ENCODE measurements around the gene EIF2AK2. TPM values are rescaled to one million over a fixed set of nuclear protein-coding genes. Genes with fewer than 3 reads are reported as not detected.

The EIF2AK2 gene
- total RNA-seq, 2 donors from 2014 or later: 27.0 to 40.3 TPM

GRCh38 chr2:37109523-37109922, 47.3 kb downstream of the EIF2AK2 start:
- no peaks in the 10 kb centered on the region for H3K4me1 Mint-ChIP-seq
- H3K9me3 ChIP-seq (ENCODE audit: control insufficient read depth, low read length, poor library complexity, severe bottlenecking): no peaks in the 10 kb centered on the region
- DNase-seq (no peak), ATAC-seq (no peak)
- H3K36me3 Mint-ChIP-seq (ENCODE audit: low read depth): peaks cover 9% of the 10 kb centered on the region
- H3K4me3 Mint-ChIP-seq: no peak overlapping the region
- H3K27ac Mint-ChIP-seq: no peak overlapping the region
- H3K27me3 Mint-ChIP-seq: no peaks in the 10 kb centered on the region

DNA sequence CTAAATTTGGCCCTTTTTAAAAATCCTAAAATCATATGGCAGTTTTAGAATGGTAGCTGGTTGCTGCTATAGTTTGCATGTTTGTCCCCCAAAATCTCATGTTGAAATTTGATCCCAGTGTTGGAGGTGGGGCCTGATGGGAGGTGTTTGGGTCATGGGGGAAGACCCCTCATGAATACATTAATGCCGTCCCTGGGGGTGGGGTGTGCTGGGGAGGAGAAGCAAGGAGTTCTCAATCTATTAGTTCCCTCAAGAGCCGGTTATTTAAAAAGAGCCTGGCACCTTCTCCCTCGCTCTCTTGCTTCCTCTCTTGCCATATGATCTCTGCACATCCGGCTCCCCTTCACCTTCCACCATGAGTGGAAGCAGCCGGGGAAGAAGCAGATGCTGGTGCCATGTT, 51.6 kb downstream of the EIF2AK2 start:
- Mint-ChIP-seq H3K4me1 (no peaks in the 10 kb centered on the region), H3K36me3 (ENCODE audit: low read depth) (peaks cover 16% of the 10 kb centered on the region), H3K4me3 (no peak overlapping the region), H3K27me3 (no peaks in the 10 kb centered on the region), H3K27ac (peak overlapping the region; percentile 57)
- H3K9me3 ChIP-seq (ENCODE audit: control insufficient read depth, low read length, poor library complexity, severe bottlenecking): no peaks in the 10 kb centered on the region
- no peak for DNase-seq
- ATAC-seq: no peak

DNA sequence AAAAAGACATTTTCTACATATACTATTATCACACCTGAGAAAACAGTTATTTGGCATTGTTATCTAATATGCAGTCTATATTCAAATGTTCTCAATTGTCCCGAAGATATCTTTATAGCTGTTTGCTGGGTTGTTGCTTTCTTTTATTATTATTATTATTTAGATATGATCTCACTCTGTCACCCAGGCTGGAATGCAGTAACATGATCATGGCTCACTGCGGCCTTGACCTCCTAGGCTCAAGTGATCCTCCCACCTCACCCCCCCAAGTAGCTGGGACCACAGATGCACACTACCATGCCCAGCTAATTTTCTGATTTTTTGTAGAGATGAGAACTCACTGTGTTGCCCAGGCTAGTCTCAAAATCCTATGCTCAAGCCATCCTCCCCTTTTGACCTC, 52.6 kb downstream of the EIF2AK2 start:
- Mint-ChIP-seq H3K4me3 (no peak overlapping the region), H3K27me3 (no peaks in the 10 kb centered on the region), H3K4me1 (no peaks in the 10 kb centered on the region), H3K27ac (no peak overlapping the region), H3K36me3 (ENCODE audit: low read depth) (peaks cover 16% of the 10 kb centered on the region)
- no peaks in the 10 kb centered on the region for H3K9me3 ChIP-seq (ENCODE audit: control insufficient read depth, low read length, poor library complexity, severe bottlenecking)
- DNase-seq (no peak), ATAC-seq (no peak)

DNA sequence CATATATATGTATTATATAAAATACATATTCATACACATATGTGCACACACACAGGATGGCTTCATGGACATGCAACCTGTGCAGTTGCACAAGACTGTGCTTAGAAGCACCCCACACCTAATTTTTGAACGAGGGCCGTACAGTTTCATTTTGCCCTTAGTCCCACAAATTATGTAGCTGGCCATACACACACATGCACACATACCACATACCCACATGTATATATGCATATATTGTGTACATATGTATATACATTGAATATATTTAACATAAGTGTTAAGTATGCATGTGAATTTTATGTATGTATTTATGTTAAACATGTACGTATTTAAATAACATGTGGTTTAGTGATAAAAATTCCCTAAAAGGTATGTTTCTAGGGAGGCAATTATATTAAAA, 54.2 kb downstream of the EIF2AK2 start:
- no peaks in the 10 kb centered on the region for H3K4me1 Mint-ChIP-seq

DNA sequence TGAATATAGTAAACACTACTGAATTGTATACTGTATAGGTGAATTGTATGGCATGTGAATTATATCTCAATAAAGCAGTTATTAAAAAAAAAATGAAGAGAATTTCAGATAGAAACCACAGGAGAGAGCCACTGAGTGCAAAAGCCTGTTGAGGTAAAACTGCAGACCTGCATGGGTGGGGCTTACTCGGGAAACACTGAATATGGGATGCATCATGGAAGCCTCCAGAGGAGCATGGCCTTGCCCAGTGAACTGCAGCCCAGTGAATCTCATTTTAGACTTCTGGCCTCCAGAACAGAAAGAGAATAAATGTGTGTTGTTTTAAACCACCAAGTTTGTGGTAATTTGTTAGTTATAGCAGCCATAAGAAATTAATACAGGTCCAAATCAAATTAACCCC, 56.7 kb downstream of the EIF2AK2 start:
- no peaks in the 10 kb centered on the region for H3K27me3 Mint-ChIP-seq
- H3K4me1 Mint-ChIP-seq: no peaks in the 10 kb centered on the region
- no peak overlapping the region for H3K27ac Mint-ChIP-seq
- H3K36me3 Mint-ChIP-seq (ENCODE audit: low read depth): peaks cover 12% of the 10 kb centered on the region
- DNase-seq: no peak
- ATAC-seq: no peak
- H3K4me3 Mint-ChIP-seq: no peak overlapping the region
- H3K9me3 ChIP-seq (ENCODE audit: control insufficient read depth, low read length, poor library complexity, severe bottlenecking): no peaks in the 10 kb centered on the region

More for the DNA sequence above, 54.2 kb downstream of the EIF2AK2 start:
- no peak for DNase-seq
- ATAC-seq: no peak
- H3K9me3 ChIP-seq (ENCODE audit: control insufficient read depth, low read length, poor library complexity, severe bottlenecking): no peaks in the 10 kb centered on the region
- no peak overlapping the region for H3K4me3 Mint-ChIP-seq
- H3K36me3 Mint-ChIP-seq (ENCODE audit: low read depth): peaks cover 13% of the 10 kb centered on the region
- no peak overlapping the region for H3K27ac Mint-ChIP-seq
- H3K27me3 Mint-ChIP-seq: no peaks in the 10 kb centered on the region

DNA sequence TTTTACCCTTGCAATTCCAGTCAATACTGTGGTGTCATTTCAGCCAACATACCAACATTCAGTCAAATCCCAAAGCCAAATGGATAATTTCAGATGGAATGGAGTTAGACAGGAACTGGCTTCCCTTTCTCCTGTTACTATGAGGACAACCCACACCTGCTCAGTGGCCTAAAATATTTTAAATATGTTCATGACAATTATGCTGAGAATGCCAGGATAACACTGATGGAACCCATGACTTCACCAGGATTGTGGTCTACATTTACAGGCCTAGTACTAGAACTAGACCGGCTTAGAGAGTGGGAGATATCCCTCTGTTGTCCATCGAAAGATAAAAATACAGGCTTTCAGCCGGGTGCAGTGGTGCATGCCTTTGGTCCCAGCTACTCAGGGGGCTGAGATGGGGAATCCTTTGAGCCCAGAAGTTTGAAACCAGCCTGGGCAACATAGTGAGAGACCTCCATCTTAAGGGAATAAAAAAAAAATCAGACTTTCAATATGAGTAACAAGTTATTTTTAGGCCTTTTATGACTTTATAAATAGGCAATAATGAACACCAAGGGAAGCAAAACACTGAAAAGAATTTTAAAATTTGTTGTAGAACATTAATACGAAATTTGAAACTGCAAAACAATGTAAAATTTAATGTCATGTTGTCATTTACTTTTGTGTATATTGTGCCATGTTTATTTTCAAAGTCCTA, 58.2 kb downstream of the EIF2AK2 start:
- H3K4me1 Mint-ChIP-seq: no peaks in the 10 kb centered on the region
- peaks cover 12% of the 10 kb centered on the region for H3K36me3 Mint-ChIP-seq (ENCODE audit: low read depth)
- H3K9me3 ChIP-seq (ENCODE audit: control insufficient read depth, low read length, poor library complexity, severe bottlenecking): no peaks in the 10 kb centered on the region
- DNase-seq (no peak), ATAC-seq (no peak)
- H3K4me3 Mint-ChIP-seq: no peak overlapping the region
- H3K27me3 Mint-ChIP-seq: no peaks in the 10 kb centered on the region
- H3K27ac Mint-ChIP-seq: no peak overlapping the region

DNA sequence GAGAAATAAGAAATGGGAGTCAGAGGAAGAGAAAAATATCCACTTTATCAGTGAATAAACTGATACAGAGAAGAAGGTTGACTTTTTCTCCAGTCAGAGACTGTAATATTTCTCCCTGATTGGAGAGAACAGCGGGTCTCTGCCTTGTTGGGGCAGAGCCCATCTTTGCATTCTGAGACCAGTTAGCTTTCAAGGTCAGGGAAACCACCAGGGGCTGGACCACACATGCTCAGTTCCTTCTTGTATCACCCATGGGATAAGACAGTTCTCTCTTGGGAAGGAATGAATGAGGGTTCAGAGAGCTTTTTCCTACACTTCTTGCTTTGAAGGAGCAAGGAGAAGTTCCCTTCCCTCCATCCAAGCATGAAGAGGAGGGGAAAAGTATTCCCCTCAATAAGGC, 60.2 kb downstream of the EIF2AK2 start:
- Mint-ChIP-seq H3K36me3 (ENCODE audit: low read depth) (peaks cover 12% of the 10 kb centered on the region), H3K27ac (peak overlapping the region; percentile 16), H3K27me3 (no peaks in the 10 kb centered on the region), H3K4me3 (no peak overlapping the region), H3K4me1 (peaks cover 2% of the 10 kb centered on the region)
- DNase-seq (no peak), ATAC-seq (no peak)
- no peaks in the 10 kb centered on the region for H3K9me3 ChIP-seq (ENCODE audit: control insufficient read depth, low read length, poor library complexity, severe bottlenecking)

DNA sequence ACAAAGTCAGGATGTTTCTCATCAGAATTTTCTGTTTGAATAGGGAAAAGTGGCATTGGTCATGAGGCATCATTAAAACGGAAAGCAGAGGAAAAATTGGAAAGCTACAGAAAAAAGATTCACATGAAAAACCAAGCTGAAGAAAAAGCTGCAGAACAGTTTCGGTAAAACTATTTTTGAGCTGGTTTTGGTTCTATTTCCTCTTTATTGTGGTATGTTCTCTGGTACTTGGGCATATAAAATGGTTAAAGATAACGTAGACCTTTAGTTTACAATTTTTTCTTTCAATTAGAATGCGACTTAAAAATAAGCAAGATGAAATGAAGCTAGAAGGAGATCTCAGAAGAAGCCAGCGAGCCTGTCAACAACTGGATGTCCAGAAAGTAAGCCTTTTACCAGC, 64.9 kb downstream of the EIF2AK2 start:
- H3K9me3 ChIP-seq (ENCODE audit: control insufficient read depth, low read length, poor library complexity, severe bottlenecking): no peaks in the 10 kb centered on the region
- H3K27me3 Mint-ChIP-seq: no peaks in the 10 kb centered on the region
- H3K36me3 Mint-ChIP-seq (ENCODE audit: low read depth): peaks cover 10% of the 10 kb centered on the region
- no peak for ATAC-seq
- no peak overlapping the region for H3K4me3 Mint-ChIP-seq
- peaks cover 11% of the 10 kb centered on the region for H3K4me1 Mint-ChIP-seq
- no peak overlapping the region for H3K27ac Mint-ChIP-seq
- DNase-seq: no peak

DNA sequence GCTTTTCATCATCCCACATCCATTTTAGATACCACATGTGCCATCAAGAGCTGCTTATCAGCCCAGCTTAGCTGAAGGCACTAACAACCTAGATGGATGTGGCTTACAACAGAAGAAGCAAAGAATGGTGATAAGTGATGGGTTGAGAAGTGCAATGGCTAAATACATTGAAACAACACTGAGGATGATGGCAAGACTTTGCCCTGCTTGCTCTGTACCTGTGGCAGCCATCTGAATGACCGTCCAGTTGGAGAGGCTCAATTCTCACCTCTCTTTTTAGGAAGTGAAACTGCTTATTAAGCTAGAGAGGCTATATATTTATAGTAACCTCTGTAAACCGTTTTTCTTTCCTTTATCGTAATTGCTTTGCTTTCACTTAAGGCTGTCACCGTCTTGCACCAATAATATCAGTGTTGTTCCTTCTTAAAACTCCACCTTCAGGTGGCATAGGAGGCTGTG, 66.7 kb downstream of the EIF2AK2 start:
- no peak overlapping the region for H3K27ac Mint-ChIP-seq
- H3K36me3 Mint-ChIP-seq (ENCODE audit: low read depth): peaks cover 6% of the 10 kb centered on the region
- ATAC-seq (peak; percentile 32), DNase-seq (no peak)
- H3K9me3 ChIP-seq (ENCODE audit: control insufficient read depth, low read length, poor library complexity, severe bottlenecking): no peaks in the 10 kb centered on the region
- H3K4me3 Mint-ChIP-seq: no peak overlapping the region
- H3K27me3 Mint-ChIP-seq: no peaks in the 10 kb centered on the region
- peaks cover 11% of the 10 kb centered on the region for H3K4me1 Mint-ChIP-seq

DNA sequence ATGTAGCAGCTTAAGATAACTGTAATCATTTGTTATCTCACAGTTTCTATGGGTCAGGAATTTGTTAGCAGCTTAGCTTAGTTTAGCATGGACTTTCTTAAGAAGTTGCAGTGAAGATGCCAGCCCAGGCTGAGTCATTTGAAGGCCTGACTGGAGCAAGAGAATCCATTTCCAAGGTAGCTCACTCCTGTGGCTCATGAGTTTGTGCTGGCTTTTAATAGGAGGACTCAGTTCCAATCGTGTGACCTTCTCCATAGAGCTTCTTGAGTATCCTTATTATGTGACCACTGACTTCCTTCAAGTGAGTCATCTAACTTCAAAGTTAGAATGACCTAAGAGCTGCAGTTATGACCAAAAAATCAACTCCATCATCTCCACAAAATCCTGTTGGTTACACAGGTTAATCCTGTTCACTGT, 71.0 kb downstream of the EIF2AK2 start:
- peaks cover 6% of the 10 kb centered on the region for H3K36me3 Mint-ChIP-seq (ENCODE audit: low read depth)
- peaks cover 37% of the 10 kb centered on the region for H3K4me1 Mint-ChIP-seq
- no peaks in the 10 kb centered on the region for H3K27me3 Mint-ChIP-seq
- no peak overlapping the region for H3K4me3 Mint-ChIP-seq
- no peaks in the 10 kb centered on the region for H3K9me3 ChIP-seq (ENCODE audit: control insufficient read depth, low read length, poor library complexity, severe bottlenecking)
- H3K27ac Mint-ChIP-seq: no peak overlapping the region
- DNase-seq (no peak), ATAC-seq (no peak)

DNA sequence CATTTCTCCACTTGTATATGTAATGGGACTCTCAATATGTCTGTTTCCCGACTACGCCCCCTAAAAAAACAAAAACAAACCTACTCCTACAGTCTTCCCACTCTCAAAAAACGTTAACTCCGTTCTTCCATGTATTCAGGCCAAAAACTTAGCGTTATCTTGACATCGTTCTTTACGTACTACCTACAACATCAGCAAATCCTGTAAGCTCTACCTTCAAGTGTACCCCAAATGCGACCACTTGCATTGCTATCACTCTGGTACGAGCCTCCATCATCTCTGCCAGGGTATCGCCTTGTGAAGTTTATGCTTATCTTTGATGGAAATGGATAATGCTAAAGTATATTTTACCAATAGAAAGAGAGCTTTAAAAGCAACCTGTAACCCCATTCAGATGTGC, 72.0 kb downstream of the EIF2AK2 start:
- H3K27ac Mint-ChIP-seq: no peak overlapping the region
- H3K36me3 Mint-ChIP-seq (ENCODE audit: low read depth): peaks cover 6% of the 10 kb centered on the region
- ATAC-seq: no peak
- H3K27me3 Mint-ChIP-seq: no peaks in the 10 kb centered on the region
- no peak overlapping the region for H3K4me3 Mint-ChIP-seq
- no peak for DNase-seq
- peaks cover 46% of the 10 kb centered on the region for H3K4me1 Mint-ChIP-seq
- no peaks in the 10 kb centered on the region for H3K9me3 ChIP-seq (ENCODE audit: control insufficient read depth, low read length, poor library complexity, severe bottlenecking)

DNA sequence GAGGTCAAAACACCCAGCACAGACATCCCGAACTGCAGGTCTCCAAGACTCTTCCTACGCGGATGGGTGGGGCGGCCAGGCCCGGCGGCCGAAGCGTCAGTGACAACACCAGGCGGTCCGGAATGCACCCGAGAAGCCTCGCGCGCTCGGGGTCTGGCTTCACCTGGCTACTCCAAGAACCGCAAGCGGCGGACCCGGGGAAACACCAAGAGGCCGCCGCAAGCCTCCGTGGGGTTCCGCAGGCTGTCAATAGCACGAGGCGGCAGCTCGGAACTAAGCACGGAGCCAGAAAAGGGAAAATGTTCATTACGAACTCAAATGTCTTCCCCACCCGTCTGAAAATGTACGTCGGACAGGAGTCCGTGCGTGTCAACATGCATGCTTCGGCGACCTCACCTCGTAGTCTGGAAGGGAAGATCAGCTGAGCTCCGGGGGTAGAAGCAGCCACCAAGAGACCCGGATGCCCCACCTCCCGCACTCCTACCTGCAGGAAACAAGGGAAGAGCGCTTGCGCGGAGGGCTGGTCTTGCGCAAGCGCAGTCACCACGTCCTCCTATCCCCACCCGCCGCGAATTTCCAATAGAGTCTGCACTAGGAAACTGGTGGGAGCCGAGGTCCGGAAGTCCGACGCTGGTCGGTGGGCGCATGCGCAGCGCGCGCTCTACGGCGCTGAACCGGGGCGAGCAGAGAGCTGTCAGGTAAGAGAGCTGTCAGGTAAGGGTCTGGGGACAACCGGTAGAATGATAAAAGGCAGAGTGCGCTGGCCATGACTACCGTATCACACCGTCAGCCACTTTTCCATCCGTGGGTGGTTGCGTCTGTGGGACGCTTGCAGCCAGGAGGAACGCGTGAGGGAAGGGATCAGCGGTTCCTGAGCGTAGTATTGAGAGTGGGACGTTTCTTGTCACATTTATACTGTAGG, 72.6 kb downstream of the EIF2AK2 start, which contains the start of the genes GPATCH11 and HEATR5B:
TSS of gene GPATCH11 (plus strand) at position 646 of the 922 bp plus-strand sequence. CDS start 3,864 bp downstream, outside the sequence.
TSS of gene HEATR5B (minus strand) at position 500 of the 922 bp plus-strand sequence. CDS start 958 bp downstream, outside the sequence.
- DNase-seq (peak; percentile 75 to 94 (median 85)), ATAC-seq (peak; percentile 84)
- H3K9me3 ChIP-seq (ENCODE audit: control insufficient read depth, low read length, poor library complexity, severe bottlenecking): no peaks in the 10 kb centered on the region
- Mint-ChIP-seq H3K4me3 (no peak within 1 kb of the TSS), H3K27me3 (no peaks in the 10 kb centered on the region), H3K4me1 (peaks cover 50% of the 10 kb centered on the region), H3K27ac (no peak within 1 kb of the TSS), H3K36me3 (ENCODE audit: low read depth) (peaks cover 4% of the 10 kb centered on the region)

DNA sequence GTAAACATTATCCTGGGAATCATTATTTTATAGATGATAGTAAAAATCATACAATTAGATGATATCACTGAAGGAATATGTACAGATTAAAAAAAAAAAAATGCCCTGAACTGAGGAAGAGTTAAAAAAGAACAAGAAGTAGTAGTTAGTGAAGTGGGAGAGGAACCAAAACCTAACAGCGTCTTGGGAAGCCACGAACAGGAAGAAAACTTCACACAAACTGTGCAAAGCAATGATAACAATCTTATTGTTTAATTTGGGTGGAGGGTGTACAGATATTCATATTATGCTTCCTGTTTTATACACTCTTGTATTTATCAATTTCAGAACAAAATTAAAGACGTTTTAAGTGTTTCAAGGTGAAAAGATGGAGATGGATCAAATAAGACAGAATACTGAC, 76.1 kb downstream of the EIF2AK2 start:
- ATAC-seq (no peak), DNase-seq (no peak)
- H3K4me3 Mint-ChIP-seq: peak overlapping the region; percentile 88
- H3K9me3 ChIP-seq (ENCODE audit: control insufficient read depth, low read length, poor library complexity, severe bottlenecking): no peaks in the 10 kb centered on the region
- H3K27me3 Mint-ChIP-seq: no peaks in the 10 kb centered on the region
- peaks cover 47% of the 10 kb centered on the region for H3K4me1 Mint-ChIP-seq
- peak overlapping the region; percentile 97 for H3K27ac Mint-ChIP-seq
- H3K36me3 Mint-ChIP-seq (ENCODE audit: low read depth): peaks cover 3% of the 10 kb centered on the region
